SK-N-SH (cell line): ENCODE results near the gene FGFBP2. TPM values are rescaled to one million over a fixed set of nuclear protein-coding genes. Genes with fewer than 3 reads are reported as not detected.

ENCODE experiments used
- CTCF ChIA-PET: fragments of 300-600, 350-600 bp; formaldehyde crosslinking; extraction: SDS; loops from one replicate; lab custom pipeline; 2021; lab: Yijun Ruan, JAX
- POLR2A ChIA-PET: fragments of 350-600 bp; sonication (Branson Sonifier 250); formaldehyde crosslinking; extraction: SDS; loops from one replicate; lab custom pipeline; 2020; ENCODE audit warnings: antibody characterized with exemption, inconsistent platforms; lab: Yijun Ruan, JAX
- DNase-seq: peaks from one replicate; pipeline ENCODE4 v3.0.0; 2012
- H2AFZ ChIP-seq: fragments of 200-600 bp; sonication (generic); 2 replicates; pipeline ENCODE4 v1.8.1; 2016; ENCODE audit warnings: antibody characterized with exemption, mild to moderate bottlenecking, low read depth
- H3F3A ChIP-seq: fragments of 200-600 bp; sonication (generic); replicated peaks from 2 replicates; pipeline ENCODE3; 2016; ENCODE audit warnings: antibody characterized with exemption, mild to moderate bottlenecking; ENCODE audit not compliant: insufficient read depth
- H3K27ac ChIP-seq, 2 experiments: fragments of 200-500 bp in 1 of 2; fragments of 200-600 bp in 1 of 2; sonication (Bioruptor generic) in 1 of 2; sonication (generic), shearing (Covaris generic) in 1 of 2; 2 replicates each; pipeline versions ENCODE4 v1.5.1 to v1.6.1; 2014 to 2016; ENCODE audit warnings: low read depth in 2 of 2, inconsistent platforms in 1 of 2, low read length in 1 of 2, mild to moderate bottlenecking in 1 of 2, mixed read lengths in 1 of 2
- H3K27me3 ChIP-seq: fragments of 200-600 bp; sonication (generic), shearing (Covaris generic); 2 replicates; pipeline ENCODE4 v1.6.1; 2016; ENCODE audit warnings: mixed run types; ENCODE audit not compliant: insufficient read depth
- H3K36me3 ChIP-seq, 2 experiments: fragments of 200-500 bp in 1 of 2; fragments of 200-600 bp in 1 of 2; sonication (Bioruptor generic) in 1 of 2; sonication (generic) in 1 of 2; replicated peaks in 1 of 2; 2 replicates each; pipeline versions ENCODE3 to v1.5.1; 2014 to 2016; ENCODE audit warnings: low read length in 1 of 2, mild to moderate bottlenecking in 1 of 2; ENCODE audit not compliant: insufficient read depth in 2 of 2, control insufficient read depth in 1 of 2
- H3K4me1 ChIP-seq, 2 experiments: fragments of 200-500 bp in 1 of 2; fragments of 200-600 bp in 1 of 2; sonication (Bioruptor generic) in 1 of 2; sonication (generic), shearing (Covaris generic) in 1 of 2; 2 replicates each; pipeline versions ENCODE4 v1.5.1 to v1.6.1; 2014 to 2016; ENCODE audit warnings: low read depth in 1 of 2, low read length in 1 of 2, mixed run types in 1 of 2; ENCODE audit not compliant: insufficient read depth in 2 of 2, control insufficient read depth in 1 of 2
- H3K4me2 ChIP-seq: fragments of 200-600 bp; sonication (generic), shearing (Covaris generic); 2 replicates; pipeline ENCODE4 v1.6.1; 2017; ENCODE audit warnings: mixed run types
- H3K4me3 ChIP-seq, 2 experiments: fragments of 200-500 bp in 1 of 2; fragments of 200-600 bp in 1 of 2; sonication (Bioruptor generic) in 1 of 2; sonication (generic), shearing (Covaris generic) in 1 of 2; 2 replicates each; pipeline versions ENCODE4 v1.5.1 to v1.8.1; 2014 to 2016; ENCODE audit warnings: low read depth in 2 of 2, inconsistent platforms in 1 of 2, low read length in 1 of 2, mild to moderate bottlenecking in 1 of 2, mixed read lengths in 1 of 2, moderate library complexity in 1 of 2
- H3K79me2 ChIP-seq: fragments of 200-600 bp; sonication (generic); 2 replicates; pipeline ENCODE4 v1.8.1; 2017; ENCODE audit warnings: mild to moderate bottlenecking; ENCODE audit not compliant: insufficient read depth
- H3K9ac ChIP-seq: fragments of 200-600 bp; sonication (generic); 2 replicates; pipeline ENCODE4 v1.6.1; 2017; ENCODE audit warnings: mixed run types
- H3K9me2 ChIP-seq: fragments of 200-600 bp; sonication (generic); 2 replicates; pipeline ENCODE4 v1.6.1; 2017; ENCODE audit warnings: mixed run types
- H3K9me3 ChIP-seq: fragments of 200-600 bp; sonication (generic); 2 replicates; pipeline ENCODE4 v1.6.1; 2017; ENCODE audit warnings: mixed run types, mild to moderate bottlenecking, moderate library complexity
- H4K20me1 ChIP-seq: fragments of 200-600 bp; sonication (generic); 2 replicates; pipeline ENCODE4 v1.6.1; 2017; ENCODE audit warnings: mild to moderate bottlenecking, mixed run types; ENCODE audit not compliant: insufficient read depth
- CTCF ChIP-seq: fragments of 200-600 bp; sonication (generic); IDR thresholded peaks from 2 replicates; pipeline ENCODE4 v1.6.1; 2017; ENCODE audit warnings: antibody characterized with exemption, mild to moderate bottlenecking, moderate library complexity
- ELF1 ChIP-seq: IDR thresholded peaks from 2 replicates; pipeline ENCODE4 v1.4.0; 2012
- EZH2phosphoT487 ChIP-seq: fragments of 200-600 bp; sonication (generic); IDR thresholded peaks from 2 replicates; pipeline ENCODE4 v1.6.1; 2017; ENCODE audit warnings: low read depth, mixed run types, mild to moderate bottlenecking, antibody characterized with exemption, moderate library complexity, borderline replicate concordance
- JUND ChIP-seq: IDR thresholded peaks from 2 replicates; pipeline ENCODE4 v1.4.0; 2012
- MEF2A ChIP-seq: IDR thresholded peaks from 2 replicates; pipeline ENCODE4 v1.4.0; 2012; ENCODE audit warnings: low read depth, borderline replicate concordance
- NFIC ChIP-seq: IDR thresholded peaks from 2 replicates; pipeline ENCODE4 v1.4.0; 2012; ENCODE audit warnings: borderline replicate concordance
- POLR2AphosphoS5 ChIP-seq: IDR thresholded peaks from 2 replicates; pipeline ENCODE4 v1.6.1; 2012; ENCODE audit warnings: low read depth, low read length
- RFX5 ChIP-seq: IDR thresholded peaks from 2 replicates; pipeline ENCODE4 v1.6.1; 2012; ENCODE audit warnings: mild to moderate bottlenecking, improper control_type of control experiment, low read length
- RXRA ChIP-seq: IDR thresholded peaks from 2 replicates; pipeline ENCODE4 v1.4.0; 2012; ENCODE audit warnings: low read depth, mild to moderate bottlenecking, borderline replicate concordance
- SIN3A ChIP-seq: IDR thresholded peaks from 2 replicates; pipeline ENCODE4 v1.6.1; 2012; ENCODE audit warnings: low read depth, mild to moderate bottlenecking, low read length, moderate library complexity, borderline replicate concordance
- TAF1 ChIP-seq: IDR thresholded peaks from 2 replicates; pipeline ENCODE4 v1.6.1; 2012; ENCODE audit warnings: low read depth, mild to moderate bottlenecking, low read length, moderate library complexity, borderline replicate concordance
- TCF12 ChIP-seq: IDR thresholded peaks from 2 replicates; pipeline ENCODE4 v1.4.0; 2012
- TEAD4 ChIP-seq: IDR thresholded peaks from 2 replicates; pipeline ENCODE4 v1.4.0; 2012; ENCODE audit warnings: mild to moderate bottlenecking, borderline replicate concordance; ENCODE audit not compliant: insufficient read depth
- USF1 ChIP-seq: IDR thresholded peaks from 2 replicates; pipeline ENCODE4 v1.4.0; 2012; ENCODE audit warnings: low read depth, borderline replicate concordance
- USF2 ChIP-seq: fragments of 150-350 bp; IDR thresholded peaks from 2 replicates; pipeline ENCODE4 v1.6.1; 2017; ENCODE audit warnings: antibody characterized with exemption, low read length, low read depth, borderline replicate concordance
- YY1 ChIP-seq: IDR thresholded peaks from 2 replicates; pipeline ENCODE4 v1.4.0; 2012; ENCODE audit warnings: low read depth, mild to moderate bottlenecking
- ZBTB33 ChIP-seq: IDR thresholded peaks from 2 replicates; pipeline ENCODE4 v1.4.0; 2012; ENCODE audit warnings: low read depth, borderline replicate concordance
- WGBS: methylation state at CpG from one replicate; pipeline ENCODE4 v1.1.6; 2017; ENCODE audit warnings: low lambda C conversion rate; 5-methylcytosine and 5-hydroxymethylcytosine counted together
- polyA plus RNA-seq, 3 experiments: library from polyadenylated mRNA; depleted of rRNA; stranded (reverse); fragments of >200 nt; gene quantifications; 2 replicates each; pipeline ENCODE4 v1.2.3, GENCODE V29; 2012

FGFBP2 gene
- polyA plus RNA-seq, 1 of the 3 experiments (the other 2 are of a cell fraction), result 0.62 TPM

- Histone ChIP-seq H3K9ac (no peak overlapping the region), H3K4me2 (no peak overlapping the region), H3K9me3 (no peaks in the 10 kb centered on the region), H2AFZ (no peak overlapping the region), H3K36me3 (no peaks in the 10 kb centered on the region), H4K20me1 (no peaks in the 10 kb centered on the region), H3K27me3 (peaks cover 15% of the 10 kb centered on the region), H3K79me2 (no peaks in the 10 kb centered on the region), H3K9me2 (no peaks in the 10 kb centered on the region), H3F3A (no peaks in the 10 kb centered on the region), H3K27ac (no peak overlapping the region), H3K4me3 (no peak overlapping the region), H3K4me1 (no peaks in the 10 kb centered on the region; a peak in 1 of 4 replicates)
- CTCF ChIA-PET, result interaction anchor here (0.5 to 2.1 kb wide), 8 partner anchors 14 to 331 kb away, joined by 3 to 9 read pairs (median 3); no protein-coding TSS in a partner anchor
- no peak for DNase-seq
- POLR2A ChIA-PET, result no interaction called here
- 42% methylated on average over 6 of the region's 7 CpGs for WGBS
- no peak for TF ChIP-seq USF1
- no peak for TF ChIP-seq MEF2A
- TF ChIP-seq NFIC, result no peak
- TF ChIP-seq CTCF, result no peak
- no peak for TF ChIP-seq POLR2AphosphoS5
- no peak for TF ChIP-seq EZH2phosphoT487
- TF ChIP-seq SIN3A, result no peak
- TF ChIP-seq ZBTB33, result no peak
- TF ChIP-seq TEAD4, result no peak
- no peak for TF ChIP-seq RXRA
- no peak for TF ChIP-seq ELF1
- TF ChIP-seq YY1, result no peak
- TF ChIP-seq USF2, result no peak
- TF ChIP-seq JUND, result no peak
- no peak for TF ChIP-seq RFX5
- no peak for TF ChIP-seq TCF12
- no peak for TF ChIP-seq TAF1
Observed at GRCh38 chr4:15976456-15977447, 13.8 kb upstream of the FGFBP2 start.
